ENCODE data around the gene KRT15.

Gene KRT15

DNA sequence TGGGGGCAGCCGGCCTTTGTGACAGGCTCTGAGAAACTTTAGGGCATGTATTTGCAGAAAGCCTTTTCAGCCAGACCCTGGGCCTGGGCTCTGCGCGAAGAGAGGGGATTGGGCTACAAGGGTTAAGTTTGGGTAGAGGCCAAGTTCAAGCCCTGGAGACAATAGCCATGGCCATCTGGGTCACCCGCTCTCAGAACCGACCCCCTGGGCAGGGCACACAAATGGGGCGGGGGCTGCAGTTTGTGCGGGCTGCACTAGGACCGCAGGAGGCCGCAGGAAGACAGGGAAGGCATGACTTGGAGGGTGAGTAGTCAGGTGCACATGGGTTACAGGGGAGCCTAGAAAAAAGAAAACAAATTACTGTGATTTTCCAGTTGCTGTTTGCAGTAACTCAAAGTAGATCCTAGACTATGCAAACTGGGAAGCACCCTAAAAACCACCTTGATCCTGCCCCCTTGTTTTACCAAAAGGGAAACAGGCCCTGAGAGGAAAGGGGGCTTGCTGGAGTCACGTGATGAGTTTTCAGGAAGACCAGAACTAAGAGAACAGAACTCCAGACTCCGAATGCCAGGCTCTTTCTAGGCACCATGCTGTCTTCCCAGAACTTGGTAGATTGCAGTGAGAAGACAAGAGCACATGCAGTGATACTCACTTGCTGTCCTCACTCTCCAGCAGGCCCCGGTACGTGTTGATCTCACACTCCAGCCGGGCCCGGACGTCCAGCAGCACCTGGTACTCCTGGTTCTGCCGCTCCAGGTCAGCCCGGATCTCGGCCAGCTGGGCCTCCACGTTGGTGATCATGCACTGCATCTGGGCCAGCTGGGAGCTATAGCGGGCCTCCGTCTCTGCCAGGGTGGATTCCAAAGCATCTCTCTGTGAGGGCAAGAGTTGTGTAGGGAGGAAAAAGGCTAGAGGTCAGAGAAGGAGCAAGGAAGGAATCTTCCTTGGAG lies 41.5 kb downstream of the KRT15 start:
- no peak for DNase-seq

DNA sequence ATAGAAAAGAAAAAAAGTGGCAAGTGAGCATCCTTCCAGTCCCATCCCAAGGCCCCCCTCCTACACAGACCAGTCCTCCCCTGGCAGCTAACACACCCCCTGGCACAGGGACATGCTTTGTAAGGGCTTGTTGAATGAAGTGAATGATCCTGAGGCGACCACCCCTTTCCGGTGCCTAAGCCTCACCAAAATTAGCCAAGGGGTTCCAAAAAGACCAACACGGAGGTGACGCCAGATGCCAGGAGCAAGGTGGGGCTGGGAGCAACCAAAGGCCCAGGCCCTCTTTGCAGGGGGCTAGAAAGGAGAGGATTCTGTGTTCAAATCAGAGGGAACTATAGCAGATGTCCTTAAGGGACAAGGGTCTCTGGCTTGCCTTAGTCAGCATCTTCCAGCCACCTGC lies 43.3 kb downstream of the KRT15 start:
- DNase-seq = no peak

DNA sequence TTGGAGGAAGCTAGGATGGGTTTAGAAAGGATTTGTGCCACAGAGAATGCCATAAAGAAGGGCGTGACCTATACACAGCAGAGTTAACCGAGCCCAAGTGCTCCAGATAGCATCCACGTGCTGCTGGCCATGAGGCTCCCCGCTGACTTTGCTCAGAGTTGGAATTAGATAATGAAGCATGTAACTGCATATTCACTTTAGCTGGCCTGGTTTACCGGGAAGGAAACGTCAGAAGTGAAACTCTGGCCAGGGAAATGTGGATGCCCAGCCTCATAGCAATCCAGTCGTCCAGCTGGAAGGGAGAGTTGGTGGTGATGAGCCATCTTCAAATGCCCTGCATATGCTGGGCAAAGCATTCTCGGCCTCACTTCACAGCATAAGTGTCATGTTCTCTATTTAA lies 43.8 kb downstream of the KRT15 start:
- no peak for DNase-seq

DNA sequence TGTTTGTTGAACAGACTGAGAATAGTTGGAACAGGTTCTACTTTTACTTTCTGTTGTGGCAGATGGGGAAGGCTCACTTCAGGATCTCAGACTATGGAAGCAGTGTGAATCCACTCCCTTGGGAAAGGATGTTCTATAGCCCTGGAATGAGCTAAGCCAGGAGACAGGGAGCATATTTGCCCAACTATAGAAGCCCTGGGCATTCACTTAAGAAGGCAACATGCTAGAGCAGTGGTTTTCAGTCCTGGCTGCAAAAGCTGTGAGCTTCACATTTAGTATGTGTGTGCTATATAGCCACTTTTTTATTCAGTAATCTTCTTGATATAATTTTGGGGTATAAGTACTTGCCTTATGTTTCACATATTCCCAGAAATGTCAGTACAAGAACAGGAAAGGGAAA lies 50.3 kb downstream of the KRT15 start:
- DNase-seq = no peak

DNA sequence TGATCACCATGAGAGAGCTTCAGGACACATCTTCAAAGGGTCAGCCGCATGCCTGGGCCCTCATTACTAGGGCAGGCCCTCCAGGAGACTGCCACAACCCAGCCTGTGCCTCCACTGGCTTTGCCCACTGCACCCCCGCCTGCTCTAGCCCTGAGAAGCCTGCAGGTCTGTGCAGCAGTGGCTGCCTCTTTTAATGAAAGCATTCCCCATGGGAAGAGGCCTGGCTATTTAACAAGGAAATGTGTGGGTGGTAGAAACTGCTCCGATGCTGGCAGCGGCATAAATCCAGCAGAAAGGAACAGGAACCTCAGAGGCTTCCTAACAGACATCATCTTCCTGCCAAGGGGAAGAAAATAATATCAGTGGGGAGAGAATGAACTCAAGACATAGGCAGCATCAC lies 51.1 kb downstream of the KRT15 start:
- DNase-seq = no peak

DNA sequence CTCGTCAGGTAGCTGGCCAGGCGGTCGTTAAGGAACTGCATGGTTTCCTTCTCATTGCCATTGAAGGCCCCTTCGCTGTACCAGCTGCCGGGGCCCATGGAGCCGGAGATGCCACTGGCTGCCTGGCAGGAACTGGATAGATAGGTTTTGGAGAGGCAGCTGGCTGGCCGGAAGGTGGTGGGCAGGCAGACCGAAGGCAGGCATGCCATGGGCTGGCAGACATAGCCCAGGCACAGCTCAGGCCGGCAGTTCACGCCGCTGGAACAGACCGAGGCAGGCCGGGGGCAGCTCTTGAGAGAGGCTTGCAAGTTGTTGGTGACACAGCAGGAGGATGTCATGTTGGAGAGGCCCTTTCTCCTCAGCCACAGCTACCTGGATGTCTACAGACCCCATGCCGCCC lies 51.7 kb downstream of the KRT15 start, which contains the start of gene KRT32:
Gene KRT32, minus strand, starts transcription at position 399 of the 400 bp plus-strand sequence. Its CDS starts 61 bp downstream, at position 338.
- no peak for DNase-seq

DNA sequence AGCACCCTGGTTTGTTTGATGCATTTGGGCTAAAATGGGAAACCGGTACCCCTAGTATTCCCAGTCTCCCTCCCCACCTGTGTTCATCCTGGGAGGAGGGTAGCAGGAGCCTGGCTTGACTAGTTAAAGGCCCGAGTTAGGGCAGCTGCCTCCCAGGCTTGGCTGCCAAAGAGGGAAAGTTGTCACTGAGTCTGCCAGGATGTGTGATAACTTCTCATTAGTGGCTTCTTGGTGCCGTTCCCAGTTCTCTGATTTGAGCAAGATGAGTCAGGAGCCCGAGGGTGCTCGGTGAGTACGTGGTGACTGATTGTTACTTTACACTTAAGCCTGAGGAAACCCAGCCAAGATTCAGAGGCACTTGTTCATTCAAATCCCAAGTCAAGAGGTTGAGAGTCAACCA lies 54.0 kb downstream of the KRT15 start:
- no peak for DNase-seq

DNA sequence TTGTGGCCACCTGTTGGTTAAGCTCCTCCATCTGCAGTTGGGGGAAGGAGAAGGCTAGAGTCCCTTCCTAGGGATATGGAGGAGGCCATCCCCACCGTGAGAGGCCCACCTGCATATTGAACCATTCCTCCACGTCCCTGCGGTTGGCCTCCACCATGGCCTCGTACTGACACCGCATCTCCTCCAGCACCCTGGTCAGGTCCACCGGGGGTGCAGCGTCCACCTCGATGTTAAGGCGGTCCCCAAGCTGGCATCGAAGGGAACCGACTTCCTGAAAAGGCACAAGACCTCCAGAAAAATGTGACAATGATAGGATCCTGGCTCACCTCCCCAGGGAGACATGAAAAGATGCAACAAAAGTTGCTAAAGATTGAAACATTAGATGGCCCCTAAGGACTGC lies 54.5 kb downstream of the KRT15 start:
- DNase-seq = no peak

DNA sequence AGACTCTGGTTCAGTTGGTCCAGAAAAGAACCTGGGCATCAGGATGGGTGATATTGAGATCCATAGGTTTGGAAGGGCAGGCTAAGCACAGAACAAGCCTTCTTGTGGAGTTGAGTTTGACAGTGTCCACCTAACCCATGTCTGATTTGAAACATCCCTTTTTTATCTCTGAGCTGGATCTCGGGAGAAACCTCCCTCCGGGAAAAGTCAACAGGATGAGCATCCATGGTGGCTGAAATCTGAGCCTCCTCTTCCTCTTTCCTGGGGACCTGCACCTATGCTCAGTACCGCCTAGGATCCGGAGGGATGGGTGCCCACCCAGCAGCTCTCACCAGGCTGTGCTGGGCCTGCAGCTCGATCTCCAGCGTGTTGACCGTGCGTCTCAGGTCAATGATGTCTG lies 54.9 kb downstream of the KRT15 start:
- no peak for DNase-seq

Measured in NCI-H1930 (cell line).